ENCODE results near the gene KRTAP10-10. TPM values are rescaled to one million over a fixed set of nuclear protein-coding genes. Genes with fewer than 3 reads are reported as not detected.
"Not testable (repeated sequence)": the region's sequence is repeated elsewhere in the genome, so short reads cannot be mapped to it uniquely, and the experiment has no call there.

The KRTAP10-10 gene, protein sequence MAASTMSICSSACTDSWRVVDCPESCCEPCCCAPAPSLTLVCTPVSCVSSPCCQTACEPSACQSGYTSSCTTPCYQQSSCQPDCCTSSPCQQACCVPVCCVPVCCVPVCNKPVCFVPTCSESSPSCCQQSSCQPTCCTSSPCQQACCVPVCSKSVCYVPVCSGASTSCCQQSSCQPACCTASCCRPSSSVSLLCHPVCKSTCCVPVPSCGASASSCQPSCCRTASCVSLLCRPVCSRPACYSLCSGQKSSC
- not detected for total RNA-seq

DNA sequence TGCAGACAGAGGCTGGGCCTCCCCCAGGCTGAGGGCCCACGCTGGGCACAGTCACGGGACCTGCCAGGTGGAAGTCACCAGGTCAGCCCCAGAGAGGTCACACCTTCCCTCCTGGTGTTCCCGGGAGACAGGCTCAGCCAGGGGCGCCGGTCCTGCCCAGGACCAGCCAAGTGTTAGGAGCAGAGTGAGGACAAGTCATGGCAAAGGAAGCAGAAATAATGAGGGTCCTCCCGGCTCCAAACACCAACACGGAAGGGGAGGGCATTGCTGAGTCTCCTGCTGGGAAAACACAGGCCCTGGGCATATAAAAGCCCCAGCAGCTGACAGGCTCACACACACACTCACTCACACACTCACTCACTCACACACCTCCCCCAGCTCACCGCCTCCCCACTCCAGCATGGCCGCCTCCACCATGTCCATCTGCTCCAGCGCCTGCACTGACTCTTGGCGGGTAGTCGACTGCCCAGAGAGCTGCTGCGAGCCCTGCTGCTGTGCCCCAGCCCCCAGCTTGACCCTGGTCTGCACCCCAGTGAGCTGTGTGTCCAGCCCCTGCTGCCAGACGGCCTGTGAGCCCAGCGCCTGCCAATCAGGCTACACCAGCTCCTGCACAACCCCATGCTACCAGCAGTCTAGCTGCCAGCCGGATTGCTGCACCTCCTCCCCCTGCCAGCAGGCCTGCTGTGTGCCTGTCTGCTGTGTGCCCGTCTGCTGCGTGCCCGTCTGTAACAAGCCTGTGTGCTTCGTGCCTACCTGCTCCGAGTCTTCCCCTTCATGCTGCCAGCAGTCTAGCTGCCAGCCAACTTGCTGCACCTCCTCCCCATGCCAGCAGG lies at the start of gene KRTAP10-10:
KRTAP10-10 (plus strand) TSS at position 339 of the 833 bp plus-strand sequence; CDS start at position 401, 62 bp downstream.
- DNase-seq (ENCODE audit: low spot score), result no peak

DNA sequence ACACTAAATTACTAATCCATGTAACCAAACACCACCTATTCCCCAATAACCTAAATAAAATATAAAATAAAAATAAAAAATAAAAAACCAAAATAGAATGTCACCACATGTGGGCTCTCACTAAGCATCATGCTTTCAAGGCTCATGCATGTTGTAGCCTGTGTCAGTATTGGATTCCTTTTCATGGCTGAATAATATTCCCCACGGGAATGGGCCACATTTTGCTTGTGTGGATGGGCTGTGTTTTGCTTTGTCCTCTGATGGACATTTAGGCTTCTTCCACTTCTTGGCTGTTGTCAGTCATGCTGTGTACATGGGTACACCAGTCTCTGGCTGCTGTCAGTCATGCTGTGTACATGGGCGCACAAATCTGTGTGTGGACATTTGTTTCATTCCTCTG lies 48.1 kb upstream of the KRTAP10-10 start:
- DNase-seq (ENCODE audit: low spot score), result no peak

- DNase-seq (ENCODE audit: low spot score), result no peak
Measured at GRCh38 chr21:44589586-44590305, 47.4 kb upstream of the KRTAP10-10 start.

GRCh38 chr21:44590311-44590721 lies 46.8 kb upstream of the KRTAP10-10 start:
- DNase-seq (ENCODE audit: low spot score), result no peak

DNA sequence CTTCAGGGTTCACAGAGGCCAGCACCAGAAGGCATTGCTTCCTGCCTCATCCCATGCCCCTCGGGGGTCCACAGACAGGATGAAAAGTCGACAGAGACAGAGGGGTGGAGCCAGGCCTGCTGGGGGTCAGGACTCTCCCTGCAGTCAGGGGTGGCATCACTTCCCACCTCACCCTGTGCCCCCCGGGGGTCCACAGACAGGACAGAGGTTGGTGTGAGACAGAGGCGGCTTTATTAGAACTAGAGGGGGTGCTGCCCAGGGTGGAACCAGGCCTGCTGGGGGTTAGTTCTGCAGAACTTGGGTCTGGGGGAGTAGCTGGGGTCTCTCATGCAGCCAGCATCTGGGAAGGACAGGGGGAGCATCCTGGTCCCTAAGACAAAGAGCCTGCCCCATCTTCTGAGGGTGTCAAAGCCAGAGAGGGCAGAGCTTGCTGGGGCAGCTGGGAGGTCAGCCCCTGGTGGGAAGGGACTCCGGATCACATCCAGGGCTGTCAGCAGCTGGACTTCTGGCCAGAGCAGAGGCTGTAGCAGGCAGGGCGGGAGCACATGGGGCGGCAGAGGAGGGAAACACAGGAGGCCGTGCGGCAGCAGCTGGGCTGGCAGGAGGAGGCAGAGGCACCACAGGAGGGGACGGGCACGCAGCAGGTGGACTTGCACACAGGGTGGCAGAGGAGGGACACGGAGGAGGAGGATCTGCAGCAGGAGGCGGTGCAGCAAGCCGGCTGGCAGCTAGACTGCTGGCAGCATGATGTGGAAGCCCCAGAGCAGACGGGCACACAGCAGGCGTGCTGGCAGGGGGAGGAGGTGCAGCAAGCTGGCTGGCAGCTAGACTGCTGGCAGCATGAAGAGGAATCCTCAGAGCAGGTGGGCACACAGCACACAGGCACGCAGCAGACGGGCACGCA lies 46.0 kb upstream of the KRTAP10-10 start:
- not testable (repeated sequence) for DNase-seq (ENCODE audit: low spot score)

DNA sequence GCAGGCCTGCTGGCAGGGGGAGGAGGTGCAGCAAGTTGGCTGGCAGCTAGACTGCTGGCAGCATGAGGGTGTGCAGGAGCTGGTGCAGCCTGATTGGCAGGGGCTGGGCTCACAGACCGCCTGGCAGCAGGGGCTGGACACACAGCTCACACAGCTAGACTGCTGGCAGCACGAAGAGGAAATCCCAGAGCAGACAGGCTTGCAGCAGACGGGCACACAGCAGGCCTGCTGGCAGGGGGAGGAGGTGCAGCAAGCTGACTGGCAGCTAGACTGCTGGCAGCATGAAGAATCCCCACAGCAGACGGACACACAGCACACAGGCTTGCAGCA lies 45.4 kb upstream of the KRTAP10-10 start:
- not testable (repeated sequence) for DNase-seq (ENCODE audit: low spot score)

- DNase-seq (ENCODE audit: low spot score), result no peak
Measured at GRCh38 chr21:44592446-44593311, 44.5 kb upstream of the KRTAP10-10 start, which contains the start of gene KRTAP10-6. Gene KRTAP10-6, minus strand, starts transcription at chr21:44592505. Its CDS starts 21 bp downstream, at chr21:44592484.

- DNase-seq (ENCODE audit: low spot score), result no peak
Measured at GRCh38 chr21:44593598-44594405, 43.4 kb upstream of the KRTAP10-10 start.

- no peak for DNase-seq (ENCODE audit: low spot score)
Measured at GRCh38 chr21:44594406-44594916, 42.7 kb upstream of the KRTAP10-10 start.

GRCh38 chr21:44595524-44595923 lies 41.6 kb upstream of the KRTAP10-10 start:
- no peak for DNase-seq (ENCODE audit: low spot score)

DNA sequence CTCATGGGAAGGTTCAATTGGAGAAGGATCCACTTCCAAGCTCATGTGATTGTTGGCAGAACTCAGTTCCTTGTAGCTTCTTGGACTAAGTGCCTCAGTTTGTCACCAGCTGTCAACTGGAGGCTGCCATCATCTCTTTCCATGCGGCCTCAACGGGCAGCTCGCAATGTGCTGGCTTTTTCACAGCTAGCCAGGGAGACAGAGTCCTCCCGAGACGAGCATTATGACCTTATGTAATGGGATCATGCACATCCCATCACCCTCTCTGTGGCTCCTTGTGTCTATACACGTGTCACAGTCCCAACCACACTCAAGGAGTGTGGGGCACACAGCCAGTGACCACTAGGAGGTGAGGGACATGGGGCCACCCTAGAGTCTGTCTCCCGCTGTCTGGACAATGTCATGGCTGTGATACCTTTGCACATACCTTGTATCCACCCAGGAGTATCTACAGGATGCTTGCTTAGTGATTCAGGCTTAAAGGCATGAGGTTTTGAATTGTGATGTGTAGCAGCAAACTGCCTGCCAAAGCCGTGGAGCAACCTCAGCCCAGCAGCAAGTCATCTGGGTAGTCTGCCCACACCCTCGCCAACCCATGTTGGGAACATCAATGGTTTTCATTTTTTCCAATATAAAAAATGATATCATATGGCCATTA lies 41.0 kb upstream of the KRTAP10-10 start:
- DNase-seq (ENCODE audit: low spot score), result no peak

GRCh38 chr21:44598061-44598460 lies 39.1 kb upstream of the KRTAP10-10 start:
- DNase-seq (ENCODE audit: low spot score), result no peak

DNA sequence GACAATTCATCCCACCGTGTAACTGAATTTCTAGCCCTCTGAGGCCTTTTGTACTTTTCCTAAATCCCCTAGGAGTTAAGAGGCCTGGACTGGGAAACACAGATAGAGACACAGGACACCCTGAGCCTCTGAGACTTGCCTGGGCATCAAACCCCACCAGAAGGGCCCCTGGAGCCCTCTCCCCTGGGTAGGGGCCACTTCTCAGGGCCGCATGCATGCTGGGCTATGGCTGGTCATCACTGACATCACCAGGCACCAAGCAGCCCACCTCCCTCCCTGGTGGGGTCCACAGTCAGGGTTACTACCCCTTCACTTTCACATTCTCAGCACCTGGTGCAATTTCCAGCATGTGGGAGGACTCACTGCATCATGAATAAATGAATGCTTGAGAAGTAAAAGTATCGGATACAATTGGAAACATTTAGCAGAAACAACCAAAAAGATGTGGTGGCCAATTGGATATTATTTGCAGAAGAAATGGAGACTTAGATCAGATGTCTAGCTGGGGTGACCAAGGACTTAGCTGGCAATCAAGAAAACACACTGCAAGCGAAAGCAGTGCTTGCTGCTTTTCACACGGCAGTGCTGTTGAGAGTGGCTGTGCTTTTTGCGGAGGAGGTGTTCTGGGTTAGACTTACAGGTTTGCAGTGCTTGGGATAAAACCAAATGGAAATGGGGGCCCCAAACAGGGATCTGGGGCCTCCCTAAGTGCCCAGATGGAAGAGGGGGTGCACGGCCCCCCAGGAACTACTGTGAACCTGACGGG lies 37.7 kb upstream of the KRTAP10-10 start:
- DNase-seq (ENCODE audit: low spot score), result no peak

- not testable (repeated sequence) for DNase-seq (ENCODE audit: low spot score)
Measured at GRCh38 chr21:44600118-44600978, 36.8 kb upstream of the KRTAP10-10 start, which contains the start of gene KRTAP10-7. Gene KRTAP10-7, plus strand, starts transcription at chr21:44600597. Its CDS starts 25 bp downstream, at chr21:44600622.

DNA sequence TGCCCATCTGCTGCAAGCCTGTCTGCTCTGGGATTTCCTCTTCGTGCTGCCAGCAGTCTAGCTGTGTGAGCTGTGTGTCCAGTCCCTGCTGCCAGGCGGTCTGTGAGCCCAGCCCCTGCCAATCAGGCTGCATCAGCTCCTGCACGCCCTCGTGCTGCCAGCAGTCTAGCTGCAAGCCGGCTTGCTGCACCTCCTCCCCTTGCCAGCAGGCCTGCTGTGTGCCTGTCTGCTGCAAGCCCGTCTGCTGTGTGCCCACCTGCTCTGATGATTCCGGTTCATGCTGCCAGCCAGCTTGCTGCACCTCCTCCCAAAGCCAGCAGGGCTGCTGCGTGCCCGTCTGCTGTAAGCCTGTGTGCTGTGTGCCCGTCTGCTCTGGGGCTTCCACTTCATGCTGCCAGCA lies 36.1 kb upstream of the KRTAP10-10 start:
- not testable (repeated sequence) for DNase-seq (ENCODE audit: low spot score)

DNA sequence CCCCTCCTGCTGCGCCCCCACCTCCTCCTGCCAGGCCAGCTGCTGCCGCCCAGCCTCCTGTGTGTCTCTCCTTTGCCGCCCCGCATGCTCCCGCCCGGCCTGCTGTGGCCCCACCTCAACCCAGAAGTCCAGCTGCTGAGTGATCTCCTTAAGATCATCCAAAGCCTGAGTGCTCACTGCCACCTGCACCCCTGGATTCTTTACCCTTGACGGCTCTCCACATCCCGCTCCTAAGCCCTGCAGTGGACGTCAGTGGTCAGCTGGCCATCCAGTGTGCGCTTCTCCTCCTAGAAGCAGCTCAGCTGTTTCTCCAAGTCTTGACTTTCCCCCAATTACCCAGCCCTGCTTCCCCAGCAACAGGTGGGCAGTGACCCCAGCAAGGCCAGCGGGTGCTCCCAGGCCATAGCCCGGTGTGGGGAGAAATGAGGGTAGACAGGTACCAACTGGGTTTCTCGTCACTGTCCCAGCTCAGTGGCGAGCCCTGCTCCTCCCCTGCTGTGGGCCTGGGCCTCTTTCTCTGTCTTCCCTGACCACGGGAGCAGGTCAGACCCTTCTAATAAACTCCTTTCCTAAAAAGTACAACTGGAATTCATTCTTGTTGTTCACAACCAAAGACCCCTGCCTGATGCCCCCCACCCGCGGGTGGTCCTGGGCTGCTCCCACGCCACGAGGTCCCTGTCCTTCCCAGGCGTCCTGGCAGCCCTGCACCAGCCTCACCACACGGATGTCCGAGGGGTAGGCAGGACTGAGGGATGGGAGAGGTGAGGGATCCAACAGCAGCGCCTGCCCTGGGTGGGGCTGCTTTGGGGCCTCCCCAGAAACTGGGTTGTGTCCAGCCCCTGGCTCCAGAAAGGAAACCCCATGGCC lies 35.3 kb upstream of the KRTAP10-10 start:
- DNase-seq (ENCODE audit: low spot score), result no peak
